Epithelial cell of esophagus (primary cell): Measurements from ENCODE around the gene MEIKIN.

Experiments used
- DNase-seq: peaks from one replicate; pipeline ENCODE4 v3.0.0; 2010; ENCODE audit warnings: low read depth
- H3K4me3 ChIP-seq: 2 replicates; pipeline ENCODE4 v1.5.1; 2011; ENCODE audit warnings: mild to moderate bottlenecking, low read length, control low read depth
- CTCF ChIP-seq: IDR thresholded peaks from 2 replicates; pipeline ENCODE4 v1.5.1; 2011; ENCODE audit warnings: low read depth, mild to moderate bottlenecking, low read length, control low read depth, inconsistent platforms; ENCODE audit not compliant: insufficient read depth; ENCODE audit errors: missing control alignments

Gene MEIKIN

GRCh38 chr5:131945551-131946168 is at the start of gene MEIKIN:
MEIKIN (minus strand) TSS chr5:131945663; CDS start chr5:131945505, 158 bp downstream.
- no peak within 1 kb of the TSS for H3K4me3 ChIP-seq
- TF ChIP-seq CTCF = no peak
- no peak for DNase-seq

- no peak overlapping the region for H3K4me3 ChIP-seq
- no peak for DNase-seq
- no peak for TF ChIP-seq CTCF
Observed at GRCh38 chr5:131994533-131995226, 49.2 kb upstream of the MEIKIN start.

- DNase-seq = no peak
- no peak overlapping the region for H3K4me3 ChIP-seq
- TF ChIP-seq CTCF = no peak
Observed at GRCh38 chr5:131994090-131994489, 48.6 kb upstream of the MEIKIN start.

GRCh38 chr5:131993676-131994075 is 48.2 kb upstream of the MEIKIN start:
- DNase-seq = no peak
- no peak for TF ChIP-seq CTCF
- H3K4me3 ChIP-seq = no peak overlapping the region

GRCh38 chr5:131992370-131992769 is 46.9 kb upstream of the MEIKIN start:
- TF ChIP-seq CTCF = no peak
- DNase-seq = no peak

GRCh38 chr5:131991593-131992324 is 46.3 kb upstream of the MEIKIN start:
- TF ChIP-seq CTCF = no peak
- no peak overlapping the region for H3K4me3 ChIP-seq
- DNase-seq = no peak

More at GRCh38 chr5:131992370-131992769, 46.9 kb upstream of the MEIKIN start:
- no peak overlapping the region for H3K4me3 ChIP-seq
